ENCODE measurements around the gene PRDM16. TPM values are rescaled to one million over a fixed set of nuclear protein-coding genes. Genes with fewer than 3 reads are reported as not detected.

PRDM16 gene
- total RNA-seq, 1 experiment from 2014 or later, result not detected

DNA sequence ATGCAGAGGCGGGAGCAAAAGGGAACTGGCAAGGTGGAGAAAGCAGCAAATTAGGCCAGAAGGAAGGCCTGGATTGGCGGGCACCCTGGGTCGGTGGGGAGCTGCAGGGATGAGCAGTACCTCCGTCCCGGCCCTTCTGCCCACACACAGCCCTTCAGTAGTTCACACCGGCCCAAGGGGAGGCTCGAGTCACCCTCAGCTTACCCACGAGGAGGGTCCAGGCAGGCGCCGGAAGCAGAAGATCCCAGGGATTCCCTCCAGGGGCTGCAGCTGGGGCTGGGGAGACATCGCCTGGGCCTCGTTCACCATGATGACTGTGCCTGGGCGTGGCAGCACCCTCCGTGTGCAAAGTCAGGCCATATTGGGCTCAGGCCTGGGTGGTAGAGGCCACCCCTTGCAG lies 190.0 kb downstream of the PRDM16 start:
- no peak for DNase-seq (ENCODE audit: low read depth)

DNA sequence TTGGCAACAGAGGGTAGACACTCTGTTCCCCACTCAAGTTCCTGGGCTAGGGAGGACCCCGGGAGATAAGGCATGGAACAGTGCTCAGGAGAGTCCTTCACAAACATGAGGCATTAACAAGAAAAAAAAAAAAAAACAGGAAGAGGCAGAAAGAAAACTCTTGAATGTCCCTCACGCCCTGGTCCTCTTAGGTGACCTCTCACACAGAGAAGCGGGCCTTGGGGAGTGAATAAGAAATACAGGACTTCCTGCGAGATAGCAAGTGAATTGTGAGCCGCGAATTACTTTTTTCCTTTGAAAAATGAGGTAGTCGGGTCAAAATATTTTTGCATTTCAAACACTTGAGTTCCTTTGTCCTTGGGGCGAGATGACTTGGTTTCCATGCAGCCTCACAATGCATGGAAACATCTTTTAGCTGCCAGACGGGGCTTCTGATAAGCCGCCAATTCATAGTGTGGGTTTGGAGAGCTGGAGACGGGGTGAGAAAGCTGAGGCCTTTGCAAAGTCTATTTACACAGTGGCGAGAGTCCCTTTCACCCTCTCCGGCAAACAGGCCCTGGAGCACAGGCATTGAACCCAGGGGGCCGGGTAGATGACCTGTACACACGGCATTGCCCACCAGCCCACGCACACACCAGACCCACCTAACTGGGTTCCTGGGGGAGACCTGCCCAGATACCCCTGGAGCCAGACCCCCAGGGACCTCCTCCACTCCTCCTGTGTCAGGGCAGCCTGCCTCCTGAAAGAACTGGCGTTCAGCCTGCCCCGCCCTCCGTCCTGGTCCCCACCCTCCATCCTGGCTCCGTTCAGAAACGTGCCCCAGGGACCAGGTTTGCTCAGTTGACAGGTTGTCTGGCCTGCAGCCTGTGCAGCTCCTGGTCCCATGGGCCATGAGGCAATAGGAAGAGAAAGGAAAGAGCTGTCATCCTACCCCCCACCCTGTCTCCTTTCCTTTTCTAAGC lies 192.3 kb downstream of the PRDM16 start:
- DNase-seq (ENCODE audit: low read depth), result no peak

DNA sequence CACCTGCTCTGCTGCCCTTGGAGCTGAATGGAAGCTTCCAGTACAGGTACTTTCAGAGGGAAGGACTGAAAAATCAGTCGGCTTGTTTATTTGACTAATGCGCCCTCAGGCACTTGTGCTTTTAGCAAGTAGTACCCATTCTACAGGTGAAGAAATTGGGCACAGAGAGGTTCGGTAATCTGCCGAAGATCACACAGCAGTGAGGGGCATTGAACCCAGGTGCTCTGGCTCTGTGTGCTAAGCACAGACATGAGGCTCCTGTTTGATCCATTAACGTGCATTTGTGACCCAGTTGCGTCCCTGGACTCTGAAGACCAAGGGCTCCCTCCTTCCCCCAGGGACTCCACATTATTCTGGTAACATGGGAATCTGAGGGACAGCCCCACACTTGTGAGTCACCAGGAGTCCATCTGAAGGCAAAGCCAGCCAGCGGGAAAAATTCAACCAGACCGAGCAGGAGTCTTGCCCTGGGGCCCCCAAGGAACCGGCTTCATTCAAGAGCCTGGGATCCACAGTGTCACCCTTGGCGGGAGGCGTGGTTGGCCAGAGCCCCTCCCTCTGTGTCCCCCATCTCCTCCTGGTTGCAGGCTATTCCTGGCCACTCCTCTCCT lies 193.1 kb downstream of the PRDM16 start:
- DNase-seq (ENCODE audit: low read depth), result no peak

DNA sequence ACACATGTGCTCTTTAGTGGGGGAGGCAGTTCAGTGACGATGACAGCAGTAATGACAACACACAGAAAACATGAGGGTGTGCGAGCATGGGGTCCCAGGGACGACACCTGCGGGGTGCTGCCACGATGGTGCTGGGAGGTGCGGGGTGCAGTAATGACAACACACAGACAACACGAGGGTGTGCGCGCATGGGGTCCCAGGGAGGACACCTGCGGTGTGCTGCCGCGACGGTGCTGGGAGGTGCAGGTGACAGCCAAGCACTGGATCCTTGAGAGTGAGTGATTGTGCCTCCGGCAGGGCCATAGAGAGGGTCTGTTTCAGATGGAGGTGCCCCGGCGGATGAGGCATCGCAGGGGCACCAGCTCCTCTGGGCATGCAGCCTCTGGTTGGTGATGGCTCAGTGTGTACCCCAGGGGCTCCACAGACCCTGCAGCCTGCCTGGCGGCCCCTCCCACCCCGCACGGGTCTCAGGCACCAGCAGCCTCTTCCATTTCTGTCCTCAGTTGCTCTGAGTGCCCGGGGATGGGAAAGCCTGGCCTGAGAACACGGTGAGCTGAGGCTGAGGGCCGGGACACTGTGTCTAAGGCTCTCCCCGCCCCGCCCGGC lies 193.8 kb downstream of the PRDM16 start:
- DNase-seq (ENCODE audit: low read depth), result no peak

DNA sequence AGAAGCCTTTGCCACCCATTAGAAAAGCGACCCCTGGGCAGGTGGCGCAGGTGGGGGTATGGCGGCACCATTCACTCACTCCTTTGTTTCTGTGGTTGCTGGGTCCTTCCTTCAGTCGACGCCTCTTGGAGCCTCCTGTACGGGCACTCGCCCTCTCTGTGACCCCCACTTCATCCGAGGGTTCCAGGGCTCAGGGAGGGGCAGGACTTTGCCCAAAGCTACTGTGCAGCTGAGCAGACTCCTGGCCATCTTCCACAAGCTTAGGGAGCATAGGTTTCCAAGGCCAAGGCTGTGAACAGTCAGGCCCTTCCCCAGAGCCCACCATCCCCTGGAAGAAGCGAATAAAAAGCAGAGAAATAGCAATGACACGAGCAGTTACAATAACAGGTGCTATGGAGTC lies 194.8 kb downstream of the PRDM16 start:
- no peak for DNase-seq (ENCODE audit: low read depth)

DNA sequence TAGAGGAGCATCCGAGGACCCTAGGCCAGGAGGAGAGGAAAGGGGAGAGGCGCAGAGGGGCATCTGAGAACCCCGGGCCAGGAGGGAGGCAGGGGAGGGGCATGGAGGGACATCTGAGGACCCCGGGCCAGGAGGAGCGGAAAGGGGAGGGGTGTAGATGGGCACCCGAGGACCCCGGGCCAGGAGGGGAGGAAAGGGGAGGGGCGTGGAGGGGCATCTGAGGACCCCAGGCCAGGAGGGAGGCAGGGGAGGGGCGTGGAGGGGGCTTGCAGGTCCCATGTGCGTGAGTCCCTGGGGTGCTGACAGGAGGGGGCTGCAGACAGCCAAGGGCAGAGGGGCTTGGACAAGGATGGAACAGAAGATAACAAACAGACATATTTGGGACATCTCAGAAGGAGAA lies 195.5 kb downstream of the PRDM16 start:
- DNase-seq (ENCODE audit: low read depth), result no peak

DNA sequence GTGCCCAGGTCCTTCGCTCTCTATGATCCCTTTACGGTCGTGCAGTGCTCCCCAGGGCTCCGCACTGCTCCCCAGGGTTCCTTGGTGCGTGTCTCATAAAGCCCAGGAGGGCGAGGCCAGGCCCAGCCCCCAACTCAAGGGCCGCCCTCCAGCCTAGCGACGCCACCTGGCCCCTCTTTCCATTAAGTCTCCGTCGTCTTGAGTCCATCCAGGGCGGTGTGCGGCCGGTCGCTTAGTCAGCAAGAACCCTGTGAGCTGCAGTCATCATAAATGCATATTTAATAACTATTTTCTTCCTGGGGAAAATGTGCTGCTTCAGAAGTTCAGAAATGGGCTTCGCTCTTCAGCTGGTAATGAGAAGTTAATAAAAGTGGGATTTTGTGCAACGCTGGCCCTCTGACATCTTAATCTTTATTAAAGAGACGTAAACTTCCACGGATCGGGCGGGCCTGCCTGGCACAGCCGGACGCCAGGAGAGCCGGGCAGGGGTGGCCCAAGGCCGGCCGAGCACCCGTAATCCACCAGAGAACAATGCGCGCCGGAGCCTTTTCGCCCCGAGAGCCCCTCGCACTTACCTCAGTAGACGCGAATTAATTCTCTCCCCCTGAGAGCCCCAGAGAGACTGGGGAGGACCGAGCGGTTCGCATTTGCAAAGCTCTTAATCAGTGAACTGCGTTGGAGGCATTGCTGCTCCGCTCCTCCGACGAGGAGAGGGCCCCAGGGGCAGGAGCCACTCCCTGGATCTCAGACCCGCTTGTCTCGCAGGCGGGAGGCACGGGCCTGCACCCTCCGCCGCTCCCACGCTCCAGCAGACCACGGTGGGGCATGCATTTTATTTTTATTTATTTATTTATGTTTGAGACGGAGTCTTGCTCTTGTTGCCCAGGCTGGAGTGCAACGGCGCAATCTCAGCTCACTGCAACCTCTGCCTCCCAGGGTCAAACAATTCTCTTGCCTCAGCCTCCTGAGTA lies 197.1 kb downstream of the PRDM16 start:
- DNase-seq (ENCODE audit: low read depth), result no peak

DNA sequence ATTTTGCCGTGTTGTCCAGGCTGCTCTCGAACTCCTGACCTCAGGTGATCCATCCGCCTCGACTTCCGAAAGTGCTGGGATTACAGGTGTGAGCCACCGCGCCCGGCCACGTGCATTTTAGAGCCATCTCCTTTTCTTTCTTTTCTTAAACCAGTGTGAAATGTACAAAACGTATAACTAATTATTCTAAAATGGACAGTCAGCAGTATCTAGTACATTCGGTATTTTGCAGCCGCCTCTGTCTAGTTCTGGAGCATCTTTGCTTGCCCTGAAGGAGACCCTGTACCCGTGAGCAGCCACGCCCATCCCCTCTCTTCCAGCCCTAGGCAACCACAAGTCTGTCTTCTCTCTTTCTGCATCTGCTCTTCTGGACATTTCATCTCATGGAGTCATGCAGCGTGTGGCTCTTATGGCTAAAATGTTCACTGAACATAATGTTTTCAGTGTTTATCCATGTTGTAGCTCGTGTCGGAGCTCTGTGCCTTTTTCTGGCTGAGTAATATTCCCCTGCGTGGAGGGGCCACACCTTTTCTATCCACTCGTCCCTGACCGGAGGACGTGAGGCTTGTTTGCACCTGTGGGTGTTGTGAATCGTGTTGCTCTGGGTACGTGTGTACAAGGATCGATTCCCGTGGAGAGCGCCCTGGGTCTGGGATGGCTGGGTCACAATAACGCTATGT lies 198.0 kb downstream of the PRDM16 start:
- DNase-seq (ENCODE audit: low read depth), result no peak

DNA sequence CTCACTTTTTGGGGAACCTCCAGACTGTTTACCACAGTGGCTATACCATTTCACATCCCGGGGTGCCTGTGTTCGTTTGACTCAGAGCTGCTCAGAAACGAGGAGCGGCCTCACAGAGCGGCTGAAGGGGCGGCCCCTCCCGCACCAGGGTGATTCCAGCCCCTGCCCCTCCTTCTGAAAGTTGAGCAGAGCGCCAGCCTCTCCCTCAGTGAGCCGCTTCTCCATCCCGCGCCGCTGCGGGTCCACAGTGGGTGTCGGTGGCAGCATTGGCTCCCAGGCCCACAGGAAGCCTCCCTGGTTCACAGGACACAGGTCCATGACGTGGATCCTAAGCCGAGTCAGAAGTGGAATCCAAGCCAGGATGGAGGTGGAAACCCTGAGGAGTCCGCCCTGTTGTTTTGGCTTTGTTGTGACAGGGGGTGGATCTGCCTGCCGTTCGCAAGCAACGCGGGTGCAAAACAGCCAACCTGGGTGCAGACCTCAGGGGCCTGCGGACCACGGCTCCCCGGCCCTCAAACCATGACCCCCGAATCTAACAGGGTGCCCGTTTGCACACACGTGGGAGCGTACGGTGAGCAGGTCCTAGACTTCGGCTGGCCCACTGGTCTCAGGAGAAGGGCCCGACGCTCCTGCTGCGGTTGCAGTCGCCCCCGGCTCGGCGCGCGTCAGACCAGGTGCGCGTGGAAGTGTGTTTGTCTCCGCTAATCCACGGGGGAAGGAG lies 198.7 kb downstream of the PRDM16 start:
- DNase-seq (ENCODE audit: low read depth), result no peak

DNA sequence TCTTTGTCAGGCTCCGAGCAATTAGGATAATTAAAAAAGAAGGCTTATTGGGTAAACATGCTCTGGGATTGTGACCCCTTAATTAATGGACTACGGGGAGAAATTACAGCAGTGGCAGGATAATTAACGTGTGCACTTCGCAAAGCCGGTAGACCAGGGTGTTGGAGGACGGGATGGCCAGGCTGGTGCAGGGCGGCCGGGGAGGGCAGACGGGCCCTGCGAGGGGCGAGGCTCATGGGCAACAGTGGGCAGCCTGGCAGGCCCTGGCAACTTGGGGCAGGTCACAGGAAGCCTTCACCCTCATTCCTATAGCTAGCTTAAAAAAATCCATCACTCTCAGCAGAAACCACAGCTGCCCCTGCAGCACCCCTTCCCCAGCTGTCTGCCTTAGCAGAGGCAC lies 199.3 kb downstream of the PRDM16 start:
- no peak for DNase-seq (ENCODE audit: low read depth)

DNA sequence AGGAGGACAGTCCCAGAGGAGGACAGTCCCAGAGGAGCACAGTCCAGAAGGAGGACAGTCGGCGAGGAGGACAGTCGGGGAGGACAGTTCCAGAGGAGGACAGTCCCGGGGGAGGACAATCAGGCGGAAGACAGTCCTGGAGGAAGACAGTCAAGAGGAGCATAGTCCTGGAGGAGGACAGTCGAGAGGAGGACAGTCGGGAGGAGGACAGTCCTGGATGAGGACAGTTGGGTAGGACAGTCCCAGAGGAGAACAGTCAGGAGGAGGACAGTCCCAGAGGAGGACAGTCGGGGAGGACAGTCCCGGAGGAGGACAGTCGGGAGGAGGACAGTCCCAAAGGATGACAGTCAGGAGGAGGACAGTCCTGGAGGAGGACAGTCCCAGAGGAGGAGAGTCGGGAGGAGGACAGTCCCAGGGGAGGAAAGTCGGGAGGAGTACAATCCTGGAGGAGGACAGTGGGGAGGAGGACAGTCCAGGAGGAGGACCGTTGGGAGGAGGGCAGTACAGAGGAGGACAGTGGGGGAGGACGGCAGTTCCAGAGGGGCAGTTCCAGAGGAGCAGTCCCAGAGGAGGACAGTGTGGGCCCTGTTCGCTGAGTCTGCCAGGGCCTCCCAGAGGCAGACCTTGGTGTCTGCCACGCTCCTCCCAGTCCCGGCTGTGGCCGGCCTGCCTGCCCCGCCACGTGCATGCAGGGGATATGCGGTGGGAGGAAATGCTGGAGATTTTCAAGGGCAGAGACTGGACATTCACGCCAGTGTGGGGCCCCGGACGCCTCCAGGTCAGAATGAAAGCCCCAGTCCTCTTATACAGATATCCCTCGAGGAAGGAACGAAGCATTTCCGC lies 201.6 kb downstream of the PRDM16 start:
- no peak for DNase-seq (ENCODE audit: low read depth)

DNA sequence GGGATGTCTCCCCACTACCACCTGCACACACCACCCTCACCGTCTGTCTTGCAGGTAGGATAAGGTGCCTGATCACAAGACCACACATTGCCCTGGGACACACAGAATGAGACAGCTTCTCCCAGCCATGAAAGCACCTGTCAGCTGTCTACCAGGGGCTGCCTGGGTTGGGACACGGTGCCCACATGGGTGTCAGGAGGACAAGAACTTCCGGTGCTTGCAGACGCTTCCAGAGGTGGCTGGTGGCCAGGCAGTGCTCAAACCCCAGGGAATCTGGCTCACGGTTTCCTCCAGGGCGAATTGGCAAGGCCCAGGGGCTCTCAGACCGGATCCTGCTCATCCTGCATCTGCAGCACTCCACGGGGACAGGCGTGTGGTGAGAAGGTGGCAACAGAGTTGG lies 202.9 kb downstream of the PRDM16 start:
- DNase-seq (ENCODE audit: low read depth), result no peak

DNA sequence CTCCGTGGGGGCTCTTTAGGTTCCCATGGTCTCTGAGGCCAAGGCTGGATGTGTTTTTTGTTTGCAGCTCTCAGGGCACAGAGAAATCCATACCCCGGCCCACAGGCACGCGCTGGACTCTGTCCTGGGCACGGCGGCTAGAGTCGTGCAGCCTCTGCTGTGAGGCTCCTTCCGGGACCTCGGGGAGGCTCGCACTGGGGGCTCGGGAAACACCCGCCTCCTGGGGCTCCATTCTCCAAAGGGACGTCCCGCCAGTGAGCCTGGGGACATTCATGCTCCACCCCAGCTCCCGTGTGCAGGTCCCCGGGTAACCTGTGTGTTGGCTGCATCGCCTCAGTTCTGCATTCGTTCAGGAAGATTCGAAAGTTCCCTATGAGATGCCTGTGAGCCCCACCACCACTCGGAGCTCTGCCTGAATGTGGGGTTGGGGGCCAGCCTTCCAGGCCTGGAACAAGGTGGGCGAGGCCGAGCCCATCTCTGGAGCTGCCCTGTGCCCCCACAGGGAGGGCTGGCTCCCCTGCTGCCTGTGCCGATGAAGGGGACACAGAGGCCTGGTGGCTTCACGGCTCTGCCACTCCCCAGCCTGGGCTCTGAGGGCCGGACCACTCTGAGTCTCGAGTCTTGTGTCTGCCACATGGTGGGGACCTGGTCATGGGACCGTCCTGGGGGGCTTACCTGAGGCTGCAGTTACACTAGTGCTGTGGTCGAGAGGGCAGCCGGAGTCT lies 203.5 kb downstream of the PRDM16 start:
- DNase-seq (ENCODE audit: low read depth), result no peak

DNA sequence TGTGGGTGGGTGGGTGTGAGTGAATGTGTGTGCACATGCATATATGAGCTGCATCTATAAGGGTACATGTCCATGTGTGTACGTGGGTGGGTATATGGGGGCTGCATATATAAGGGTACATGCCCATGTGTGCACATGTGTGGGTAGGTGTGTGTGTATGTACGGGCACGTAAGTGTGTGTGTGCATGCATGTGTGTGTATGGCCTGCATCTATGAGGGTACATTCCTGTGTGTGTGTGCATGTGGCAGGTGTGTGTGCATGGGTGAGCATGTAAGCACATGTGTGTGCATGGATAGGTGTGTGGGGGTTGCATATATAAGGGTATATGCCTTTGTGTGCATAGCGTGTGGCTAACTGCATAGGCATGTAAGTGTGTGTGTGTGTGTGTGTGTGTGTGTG lies 204.4 kb downstream of the PRDM16 start:
- DNase-seq (ENCODE audit: low read depth), result no peak

DNA sequence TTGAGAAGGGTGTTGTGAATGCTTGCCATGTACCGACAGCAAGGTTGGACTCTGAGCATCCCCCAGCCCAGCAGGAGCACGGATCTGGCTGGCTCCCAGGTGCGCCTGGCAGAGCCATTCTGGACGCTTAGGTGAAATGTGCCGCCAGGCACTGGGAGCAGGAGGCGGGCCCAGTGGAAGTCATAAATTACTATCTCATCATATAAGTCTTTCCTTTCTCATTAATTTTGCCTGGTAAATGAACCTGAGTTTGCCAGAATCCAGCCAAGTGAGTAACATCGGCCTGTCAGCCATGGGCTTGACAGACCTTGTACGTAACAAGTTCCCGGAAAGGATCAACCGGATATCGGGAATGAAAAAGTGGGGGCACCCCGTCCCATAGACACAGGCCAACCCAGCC lies 206.0 kb downstream of the PRDM16 start:
- DNase-seq (ENCODE audit: low read depth), result no peak

DNA sequence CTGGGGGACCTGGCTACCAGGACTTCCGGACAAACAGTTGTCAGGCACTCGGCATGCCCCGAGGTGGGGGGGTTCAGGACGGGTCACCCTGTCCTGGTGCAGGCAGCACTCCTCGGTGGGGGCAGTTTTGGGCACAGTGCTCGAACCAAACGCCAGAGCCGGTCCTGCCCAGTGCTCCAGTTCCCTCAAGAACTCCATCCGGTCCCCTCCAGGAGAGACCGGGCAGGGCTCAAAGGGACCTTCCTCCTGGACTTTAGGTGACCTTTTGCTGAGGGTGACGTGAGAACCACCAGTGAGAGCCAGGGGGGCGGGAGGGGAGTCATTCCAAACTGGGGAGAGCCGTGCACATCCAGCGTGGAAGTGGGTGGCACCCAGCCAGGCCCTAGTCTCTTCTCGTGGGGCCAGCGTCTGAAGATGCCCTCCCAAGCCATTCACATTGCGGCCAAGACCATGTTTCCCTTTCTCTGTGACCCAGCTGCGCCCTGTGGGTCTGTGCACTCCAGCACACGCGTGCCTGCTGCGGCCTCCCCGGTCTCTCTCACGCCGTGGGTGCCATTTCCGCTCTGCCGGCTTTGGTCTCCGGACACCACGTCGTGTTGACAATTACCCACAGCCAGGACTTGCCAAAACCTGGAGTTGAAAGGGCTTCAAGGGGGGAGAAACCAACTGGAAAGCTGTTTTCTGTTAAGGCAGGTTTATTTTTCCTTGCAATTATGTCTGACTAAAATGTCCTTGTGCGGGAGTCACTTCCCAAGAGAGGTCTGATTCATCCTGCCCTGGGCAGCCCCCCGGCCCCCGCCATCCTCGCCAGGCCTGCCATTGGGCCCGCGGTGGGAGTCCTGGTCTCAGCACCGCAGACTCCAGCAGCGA lies 206.7 kb downstream of the PRDM16 start:
- no peak for DNase-seq (ENCODE audit: low read depth)

DNA sequence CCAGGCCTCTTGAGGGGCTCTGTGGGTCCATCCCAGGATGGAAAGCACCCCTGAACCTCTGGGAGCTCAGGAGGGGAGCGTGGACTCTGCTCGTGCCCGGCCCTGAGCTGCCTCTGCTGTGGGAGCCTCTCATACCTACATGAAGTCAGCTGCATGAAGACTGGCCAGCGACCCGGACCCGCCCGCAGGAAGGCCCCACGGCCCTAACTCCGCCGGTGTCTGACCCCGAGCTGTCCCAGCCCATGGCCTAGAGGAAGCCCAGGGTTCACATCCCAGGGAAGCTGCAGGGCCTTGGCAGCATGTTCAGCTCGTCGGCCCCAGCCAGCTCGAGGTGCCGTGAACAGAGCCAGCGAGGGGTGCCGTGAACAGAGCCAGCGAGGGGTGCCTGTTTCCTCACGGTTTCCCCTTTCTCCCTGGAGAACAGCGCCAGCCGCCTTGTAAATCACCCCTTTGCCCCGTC lies 207.4 kb downstream of the PRDM16 start:
- no peak for DNase-seq (ENCODE audit: low read depth)
